Measurements from ENCODE around the gene KDM4B.

KDM4B gene

GRCh38 chr19:5036698-5037563 lies 68.0 kb downstream of the KDM4B start:
- peak; percentile 33 for DNase-seq

- DNase-seq: peak; percentile 62
Measured at GRCh38 chr19:5037936-5038335, 69.0 kb downstream of the KDM4B start.

GRCh38 chr19:5038631-5039271 lies 69.8 kb downstream of the KDM4B start:
- DNase-seq: no peak

- no peak for DNase-seq
Measured at GRCh38 chr19:5039642-5040543, 71.0 kb downstream of the KDM4B start.

GRCh38 chr19:5040544-5041167 lies 71.7 kb downstream of the KDM4B start:
- no peak for DNase-seq

- DNase-seq: no peak
Measured at GRCh38 chr19:5041168-5041912, 72.4 kb downstream of the KDM4B start.

- no peak for DNase-seq
Measured at GRCh38 chr19:5041913-5042187, 72.9 kb downstream of the KDM4B start.

- DNase-seq: no peak
Measured at GRCh38 chr19:5042556-5042955, 73.6 kb downstream of the KDM4B start.

GRCh38 chr19:5045029-5045428 lies 76.1 kb downstream of the KDM4B start:
- no peak for DNase-seq

GRCh38 chr19:5045956-5046338 lies 77.0 kb downstream of the KDM4B start:
- DNase-seq: no peak

GRCh38 chr19:5046339-5047039 lies 77.6 kb downstream of the KDM4B start:
- peak; percentile 92 for DNase-seq

- DNase-seq: no peak
Measured at GRCh38 chr19:5047251-5047935, 78.5 kb downstream of the KDM4B start.

GRCh38 chr19:5048091-5048726 lies 79.3 kb downstream of the KDM4B start:
- peak; percentile 49 for DNase-seq

- DNase-seq: no peak
Measured at GRCh38 chr19:5048727-5049553, 80.0 kb downstream of the KDM4B start.

- DNase-seq: no peak
Measured at GRCh38 chr19:5049561-5049960, 80.6 kb downstream of the KDM4B start.

GRCh38 chr19:5050067-5050656 lies 81.2 kb downstream of the KDM4B start:
- no peak for DNase-seq

GRCh38 chr19:5050905-5051304 lies 82.0 kb downstream of the KDM4B start:
- DNase-seq: no peak

- no peak for DNase-seq
Measured at GRCh38 chr19:5051619-5052018, 82.7 kb downstream of the KDM4B start.

- DNase-seq: no peak
Measured at GRCh38 chr19:5052515-5052914, 83.6 kb downstream of the KDM4B start.

All from NCI-H1092 (cell line).